GM12878 (cell line): ENCODE data around the gene XDH. TPM values are rescaled to one million over a fixed set of nuclear protein-coding genes. Genes with fewer than 3 reads are reported as not detected.

Experiments used
- ATAC-seq: fragments of 200-7000 bp; cut with Tn5 transposase; 3 replicates; pipeline ENCODE4 v1.9.1; 2020; ENCODE audit warnings: mild to moderate bottlenecking, moderate library complexity
- BruUV-seq: library from RNA; stranded (reverse); fragments of 400-500 nt; replicated peaks from 2 replicates; lab custom pipeline; 2021; lab: Mats Ljungman, UMichigan
- CTCF ChIA-PET: fragments of 300-600 bp; sonication (Branson Sonifier 250); formaldehyde crosslinking; extraction: SDS; loops from one replicate; lab custom pipeline; 2021; ENCODE audit warnings: inconsistent platforms; lab: Yijun Ruan, JAX
- POLR2A ChIA-PET: fragments of 350-600 bp; formaldehyde crosslinking; extraction: SDS; loops from one replicate; lab custom pipeline; 2021; ENCODE audit warnings: inconsistent platforms; lab: Charles Lee
- RAD21 ChIA-PET: fragments of 300-600 bp; sonication (Branson Sonifier 250); formaldehyde crosslinking; loops from one replicate; lab custom pipeline; 2023; ENCODE audit warnings: antibody characterized with exemption; ENCODE audit not compliant: unreplicated experiment; lab: Charles Lee
- SMC1A ChIA-PET: fragments of 300-600 bp; sonication (Branson Sonifier 250); formaldehyde crosslinking; loops from one replicate; lab custom pipeline; 2023; ENCODE audit not compliant: unreplicated experiment, uncharacterized antibody; lab: Charles Lee
- DNase-seq: peaks from one replicate; pipeline ENCODE4 v3.0.0-alpha.2; 2011; ENCODE audit warnings: low read depth, low spot score
- FAIRE-seq: peaks from 3 replicates; lab custom pipeline; 2011; peaks lifted over from hg19 to GRCh38; lab: Jason Lieb, UNC
- H2AFZ ChIP-seq: 2 replicates; pipeline ENCODE4 v1.6.0; 2011; ENCODE audit warnings: low read depth, low read length, control low read depth; ENCODE audit not compliant: control insufficient read depth
- H3K27ac ChIP-seq: 2 replicates; pipeline ENCODE4 v1.5.1; 2011; ENCODE audit warnings: control low read depth; ENCODE audit not compliant: control insufficient read depth, insufficient read depth
- H3K27me3 ChIP-seq, 2 experiments: replicated peaks in 1 of 2; 2 replicates each; pipeline versions ENCODE4 v1.6.0 to v1.6.1; 2011; ENCODE audit warnings: low read length in 1 of 2; ENCODE audit not compliant: control insufficient read depth in 2 of 2, insufficient read depth in 2 of 2
- H3K36me3 ChIP-seq, 2 experiments: 2 replicates each; pipeline ENCODE4 v1.5.1; 2011; ENCODE audit warnings: low read length in 1 of 2; ENCODE audit not compliant: control insufficient read depth in 2 of 2, insufficient read depth in 2 of 2
- H3K4me1 ChIP-seq: 2 replicates; pipeline ENCODE4 v1.6.1; 2011; ENCODE audit warnings: mild to moderate bottlenecking, low read length, moderate library complexity, mixed read lengths; ENCODE audit not compliant: control insufficient read depth, insufficient read depth
- H3K4me2 ChIP-seq: 2 replicates; pipeline ENCODE4 v1.6.0; 2011; ENCODE audit warnings: control low read depth; ENCODE audit not compliant: control insufficient read depth, insufficient read depth
- H3K4me3 ChIP-seq: fragments of 200-600 bp; sonication (generic); 2 replicates; pipeline ENCODE4 v1.5.1; 2016
- H3K79me2 ChIP-seq: 2 replicates; pipeline ENCODE4 v1.6.0; 2011; ENCODE audit warnings: low read length; ENCODE audit not compliant: control insufficient read depth, insufficient read depth
- H3K9ac ChIP-seq: 2 replicates; pipeline ENCODE4 v1.8.0; 2011; ENCODE audit warnings: low read length, control low read depth, mixed read lengths; ENCODE audit not compliant: control insufficient read depth, insufficient read depth
- H3K9me3 ChIP-seq: replicated peaks from 3 replicates; pipeline ENCODE4 v1.5.1; 2011; ENCODE audit warnings: mild to moderate bottlenecking, low read length; ENCODE audit not compliant: control insufficient read depth, insufficient read depth
- H4K20me1 ChIP-seq: 2 replicates; pipeline ENCODE4 v1.6.0; 2011; ENCODE audit not compliant: control insufficient read depth, insufficient read depth
- NBN ChIP-seq: fragments of 450-650 bp; IDR thresholded peaks from 2 replicates; pipeline ENCODE4 v1.6.1; 2016
- PRDM15 ChIP-seq: fragments of 450-650 bp; formaldehyde crosslinking; IDR thresholded peaks from 2 replicates; pipeline ENCODE4 v1.4.0; 2020; ENCODE audit warnings: mild to moderate bottlenecking, moderate library complexity
- RAD51 ChIP-seq: fragments of 450-650 bp; IDR thresholded peaks from 2 replicates; pipeline ENCODE4 v1.6.1; 2016; ENCODE audit warnings: moderate library complexity, mild to moderate bottlenecking, inconsistent platforms
- RB1 ChIP-seq: fragments of 450-650 bp; formaldehyde crosslinking; IDR thresholded peaks from 2 replicates; pipeline ENCODE4 v1.6.1; 2017; ENCODE audit warnings: mild to moderate bottlenecking, borderline replicate concordance
- RBBP5 ChIP-seq: fragments of 200-600 bp; sonication (generic); conservative IDR thresholded peaks from 2 replicates; pipeline ENCODE4 v1.6.1; 2016
- RCOR1 ChIP-seq: conservative IDR thresholded peaks from 2 replicates; pipeline ENCODE4 v1.6.1; 2012; ENCODE audit warnings: low read depth, low read length, improper control_type of control experiment
- SP1 ChIP-seq: IDR thresholded peaks from one replicate; pipeline ENCODE4 v1.6.1; 2011; ENCODE audit warnings: low read depth, low read length
- SPI1 ChIP-seq: IDR thresholded peaks from 2 replicates; pipeline ENCODE4 v1.6.1; 2011; ENCODE audit warnings: low read depth, mild to moderate bottlenecking, low read length, moderate library complexity, borderline replicate concordance; ENCODE audit not compliant: insufficient read depth
- ZBTB33 ChIP-seq: fragments of 450-650 bp; IDR thresholded peaks from 2 replicates; pipeline ENCODE4 v1.6.1; 2017; ENCODE audit warnings: mild to moderate bottlenecking
- ZBTB4 ChIP-seq: fragments of 450-650 bp; formaldehyde crosslinking; IDR thresholded peaks from 2 replicates; pipeline ENCODE4 v1.4.0; 2022; ENCODE audit warnings: mild to moderate bottlenecking, moderate library complexity
- WGBS: methylation state at CpG from one replicate; pipeline ENCODE4 v1.1.6; 2016; ENCODE audit warnings: low lambda C conversion rate; ENCODE audit not compliant: insufficient replicate concordance, insufficient coverage; ENCODE audit errors: missing lambda C conversion rate; 5-methylcytosine and 5-hydroxymethylcytosine counted together
- in situ Hi-C: fragments of 300-500 bp; cut with MboI; formaldehyde crosslinking; loops from 9 replicates; pipeline ENCODE4 v1.14.3; 2018; ENCODE audit warnings: mixed read lengths
- intact Hi-C: fragments of 100-400 bp; cut with micrococcal nuclease; formaldehyde crosslinking; loops from one replicate; pipeline ENCODE4 v1.14.2; 2022; ENCODE audit not compliant: unreplicated experiment
- polyA plus RNA-seq, 11 experiments: library from polyadenylated mRNA; depleted of rRNA in 4 of 11; unstranded in 6 of 11; stranded (reverse) in 5 of 11; fragments of >200 nt; fragmentation: Nextera tagmentation in 4 of 11; fragmentation: Illumina TruSeq in 1 of 11; extraction: Ambion mirVana in 4 of 11; extraction: Trizol in 1 of 11; gene quantifications; 1 replicate in 1 of 11; 2 replicates in 10 of 11; pipeline versions ENCODE4 v1.2.1 to v1.2.3, GENCODE V29; 2011 to 2016; ENCODE audit warnings: inconsistent platforms in 2 of 11, missing spikeins in 2 of 11, low read depth in 1 of 11
- total RNA-seq, 4 experiments: library from RNA; depleted of rRNA in 3 of 4; stranded (reverse); fragments of >200 nt in 3 of 4; fragmentation: Illumina TruSeq in 1 of 4; extraction: Trizol in 1 of 4; gene quantifications; 2 replicates each; pipeline versions ENCODE4 v1.2.1 to v1.2.3, GENCODE V29; 2013 to 2021

The XDH gene
- total and polyA plus RNA-seq, 10 of the 15 experiments (the other 5 are each of a cell fraction or from before 2014, with no cell fraction given), result 0.01 TPM; not detected in 9

GRCh38 chr2:31304816-31305215 is 109.7 kb downstream of the XDH start:
- no peak for DNase-seq
- CTCF ChIA-PET, result interaction anchor here (1.0 kb wide), 1 partner anchor 28 kb away, joined by 4 read pairs; no protein-coding TSS in a partner anchor
- H3K9me3 ChIP-seq, result no peaks in the 10 kb centered on the region; the same call in 2 of the 3 replicates

More at GRCh38 chr2:31304816-31305215, 109.7 kb downstream of the XDH start:
- intact Hi-C loops (no loop called here), in situ Hi-C loops (no loop called here)
- Histone ChIP-seq H3K79me2 (no peaks in the 10 kb centered on the region), H3K27ac (no peak overlapping the region), H3K4me3 (no peak overlapping the region), H3K9ac (no peak overlapping the region), H3K4me2 (no peak overlapping the region), H3K27me3 (no peaks in the 10 kb centered on the region), H4K20me1 (no peaks in the 10 kb centered on the region), H3K4me1 (no peaks in the 10 kb centered on the region), H2AFZ (no peak overlapping the region), H3K36me3 (no peaks in the 10 kb centered on the region)
- POLR2A ChIA-PET, result no interaction called here
- 0% methylated on average over 2 of the region's 2 CpGs for WGBS
- ATAC-seq, result no peak
- TF ChIP-seq RCOR1 (no peak), RBBP5 (no peak), ZBTB4 (CRISPR knock-in tag) (no peak), SPI1 (no peak), RB1 (no peak), RAD51 (no peak), PRDM15 (CRISPR knock-in tag) (no peak), NBN (no peak), ZBTB33 (no peak), SP1 (no peak)
- no TSS peak for BruUV-seq
- no peak for FAIRE-seq
- SMC1A ChIA-PET, result interaction anchor here (1.1 kb wide), 1 partner anchor 111 kb away, joined by 3 read pairs; no protein-coding TSS in a partner anchor
- RAD21 ChIA-PET, result interaction anchor here (0.6 to 1.0 kb wide), 2 partner anchors 593 to 976 kb away, joined by 3 to 4 read pairs; no protein-coding TSS in a partner anchor
